GM18858 (cell line): ENCODE results near the gene PRELID3B.
"Not testable (repeated sequence)": the region's sequence is repeated elsewhere in the genome, so short reads cannot be mapped to it uniquely, and the experiment has no call there.

Experiments used
- ATAC-seq: cut with Tn5 transposase; IDR thresholded peaks from one replicate; pipeline ENCODE4 v1.9.1; 2021; ENCODE audit not compliant: unreplicated experiment

Gene PRELID3B

GRCh38 chr20:59026904-59027740 is 15.5 kb downstream of the PRELID3B start:
- no peak for ATAC-seq

DNA sequence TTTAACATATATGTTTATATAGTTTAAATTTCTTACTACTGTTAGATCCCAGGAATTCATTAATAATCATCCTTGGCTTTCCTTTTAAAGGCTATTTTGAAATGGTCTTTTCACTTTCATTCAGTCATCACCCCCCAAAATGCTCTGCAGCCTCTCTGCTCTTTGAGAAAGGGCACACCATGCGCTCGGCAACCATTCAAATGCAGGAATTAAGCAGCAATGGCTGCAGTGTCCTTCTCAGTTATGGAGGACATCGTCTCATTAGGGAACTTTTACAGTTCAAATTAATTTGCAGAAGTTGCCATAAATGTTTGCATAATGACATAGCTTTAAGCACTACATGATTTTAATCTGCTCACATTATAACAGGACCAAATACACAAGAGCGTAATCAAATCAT is 17.1 kb downstream of the PRELID3B start:
- no peak for ATAC-seq

GRCh38 chr20:59025086-59025485 is 17.5 kb downstream of the PRELID3B start:
- ATAC-seq: no peak

DNA sequence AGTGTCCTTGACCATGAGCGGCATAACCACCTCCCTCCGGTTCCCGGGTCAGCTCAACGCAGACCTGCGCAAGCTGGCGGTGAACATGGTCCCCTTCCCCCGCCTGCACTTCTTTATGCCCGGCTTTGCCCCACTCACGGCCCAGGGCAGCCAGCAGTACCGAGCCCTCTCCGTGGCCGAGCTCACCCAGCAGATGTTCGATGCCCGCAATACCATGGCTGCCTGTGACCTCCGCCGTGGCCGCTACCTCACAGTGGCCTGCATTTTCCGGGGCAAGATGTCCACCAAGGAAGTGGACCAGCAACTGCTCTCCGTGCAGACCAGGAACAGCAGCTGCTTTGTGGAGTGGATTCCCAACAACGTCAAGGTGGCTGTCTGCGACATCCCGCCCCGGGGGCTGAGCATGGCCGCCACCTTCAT is 18.5 kb downstream of the PRELID3B start:
- no peak for ATAC-seq

- ATAC-seq: no peak
Observed at GRCh38 chr20:59023616-59024015, 19.0 kb downstream of the PRELID3B start.

GRCh38 chr20:59022754-59023153 is 19.8 kb downstream of the PRELID3B start:
- no peak for ATAC-seq

DNA sequence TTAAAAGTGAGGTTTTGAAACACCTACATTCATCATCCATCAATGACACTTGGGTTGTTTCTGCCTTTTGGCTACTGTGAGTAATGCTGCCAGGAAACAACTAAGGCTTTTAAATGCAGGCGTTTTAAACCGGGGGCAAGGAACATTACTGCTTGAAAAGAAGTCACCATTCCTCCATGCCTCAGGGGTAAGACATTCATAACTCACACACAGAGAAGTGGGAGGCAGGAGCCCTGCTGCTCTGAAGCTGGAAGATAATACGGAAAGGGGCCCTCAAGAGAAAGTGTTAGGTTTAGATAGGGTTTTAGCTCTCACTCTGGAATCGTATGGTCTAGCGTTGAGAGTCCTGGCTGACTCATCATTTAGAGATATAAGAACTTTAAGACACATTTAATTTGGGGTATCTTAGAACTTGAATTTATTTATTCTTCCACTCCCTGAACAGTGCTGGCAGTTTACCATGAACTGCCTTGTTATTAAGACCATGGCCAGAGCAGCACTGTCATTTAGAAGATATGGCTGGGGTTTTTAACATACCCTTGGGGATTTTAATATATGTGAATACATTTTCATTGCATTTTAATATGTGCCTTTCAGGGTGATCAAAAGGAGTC is 21.5 kb downstream of the PRELID3B start:
- ATAC-seq: no peak

GRCh38 chr20:59019217-59019616 is 23.4 kb downstream of the PRELID3B start, which contains the start of gene TUBB1:
TUBB1 (plus strand) TSS chr20:59019429; CDS start chr20:59019523, 94 bp downstream.
- ATAC-seq: no peak

GRCh38 chr20:59018817-59019216 is 23.8 kb downstream of the PRELID3B start:
- no peak for ATAC-seq

DNA sequence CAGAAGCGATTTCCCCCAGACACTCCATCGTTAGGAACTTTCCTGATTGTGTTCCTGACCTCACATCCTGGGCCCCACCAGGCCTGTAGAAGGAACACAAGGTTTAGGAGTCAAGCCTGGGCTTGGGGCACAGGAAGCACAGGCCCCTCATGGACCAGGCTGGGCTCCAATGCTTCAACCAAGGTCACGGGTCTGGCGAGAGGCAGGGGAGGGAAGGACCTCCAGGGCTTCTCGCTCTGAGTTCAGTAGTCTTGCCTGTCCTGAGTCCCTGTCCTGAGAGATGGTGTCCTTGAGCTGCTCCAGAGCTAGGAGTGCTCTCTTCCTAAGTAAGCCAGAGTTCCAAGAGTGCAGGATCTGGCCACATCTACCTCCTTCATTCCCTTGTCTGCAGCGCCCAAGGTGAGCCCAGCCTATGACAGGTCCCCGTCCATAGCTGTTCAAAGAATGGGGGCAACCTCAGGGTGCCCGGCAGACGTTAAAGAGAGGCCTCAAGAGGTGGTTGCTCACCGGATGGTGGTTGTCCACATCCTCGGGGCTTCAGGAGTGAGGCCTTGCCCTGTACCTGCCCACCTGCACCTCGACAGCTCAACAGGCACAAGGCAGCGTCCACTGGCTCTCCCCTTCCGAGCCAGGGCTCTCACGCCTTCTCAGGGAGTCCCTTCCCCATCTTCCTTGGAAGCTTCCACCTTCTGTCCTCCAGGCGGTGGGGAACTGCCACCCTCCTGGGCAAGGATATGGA is 24.9 kb downstream of the PRELID3B start:
- ATAC-seq: no peak

DNA sequence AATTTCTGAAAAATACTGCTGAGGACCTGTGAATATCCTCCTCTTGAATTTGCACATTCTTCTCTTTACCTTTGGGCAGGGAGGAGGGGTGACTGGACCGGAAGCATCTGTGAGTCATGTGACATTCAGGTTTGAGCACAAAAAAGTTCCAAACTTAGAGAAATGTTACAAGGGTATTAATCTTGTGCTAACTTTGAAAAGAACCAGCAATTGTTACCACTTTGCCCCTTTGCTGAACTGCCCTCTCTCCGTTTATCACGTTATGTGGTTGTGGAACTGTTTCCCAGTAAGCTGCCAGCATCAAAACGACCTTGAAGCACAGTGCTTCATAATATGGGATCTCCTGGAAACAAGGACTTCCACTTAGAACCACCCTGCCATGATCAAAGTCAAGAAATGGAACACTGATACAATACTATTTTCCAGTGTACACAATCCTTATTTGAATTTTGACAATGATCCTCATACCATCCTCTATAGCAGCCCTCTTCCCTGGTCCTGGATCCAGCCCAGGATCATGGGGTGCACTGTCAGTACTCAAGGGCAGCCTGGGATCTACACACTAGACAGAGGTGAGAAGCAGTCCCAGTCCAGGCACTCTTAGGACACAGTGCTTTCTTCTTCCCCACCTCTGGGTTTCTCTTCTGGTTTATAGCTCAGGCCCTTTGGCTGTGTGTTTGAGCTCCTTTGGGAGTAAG is 25.6 kb downstream of the PRELID3B start:
- ATAC-seq: no peak

DNA sequence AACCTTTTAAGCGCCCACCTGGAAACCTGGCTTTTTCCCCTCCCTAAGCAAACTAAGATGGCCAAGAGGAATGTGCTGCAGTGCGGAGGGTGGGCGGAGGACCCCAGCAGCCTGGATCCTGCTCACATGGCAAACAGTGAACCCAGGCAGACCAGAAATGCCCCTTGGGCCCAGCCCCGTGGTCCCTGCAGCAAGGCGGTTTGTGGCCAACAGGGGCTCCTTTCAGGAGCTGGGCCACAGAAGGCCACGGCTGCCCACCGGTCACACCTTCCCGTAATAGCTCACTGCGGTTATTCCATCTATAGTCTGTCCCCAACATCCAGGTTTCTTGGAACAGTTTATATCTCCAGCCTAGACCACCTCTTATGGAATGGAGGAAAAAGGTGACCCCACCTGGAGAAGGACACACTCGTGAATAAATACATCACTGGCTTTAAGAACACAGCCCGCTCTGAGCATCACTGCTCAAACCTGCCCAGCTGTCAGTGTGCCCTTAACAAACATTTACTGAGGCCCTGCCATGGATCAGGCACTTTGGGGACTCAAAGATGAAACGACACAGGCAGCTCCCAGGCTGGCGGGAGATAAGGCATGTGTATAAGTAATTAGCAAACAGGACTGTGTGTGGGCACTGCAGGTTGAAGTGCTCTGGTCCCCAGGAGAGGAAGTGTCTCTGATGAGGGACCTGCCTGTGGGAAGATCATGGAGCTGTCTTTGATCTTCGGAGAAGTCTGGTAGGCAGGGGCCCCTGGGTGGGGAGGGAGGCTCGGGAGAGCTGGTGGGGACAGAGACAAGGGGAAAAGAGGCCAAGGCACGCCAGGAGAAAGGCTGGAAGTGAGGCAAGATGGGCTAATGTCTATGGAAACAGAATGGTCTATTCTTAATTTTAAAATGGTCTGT is 26.5 kb downstream of the PRELID3B start:
- no peak for ATAC-seq

GRCh38 chr20:59015411-59015810 is 27.2 kb downstream of the PRELID3B start:
- no peak for ATAC-seq

- ATAC-seq: no peak
Observed at GRCh38 chr20:59014680-59015389, 27.8 kb downstream of the PRELID3B start.

DNA sequence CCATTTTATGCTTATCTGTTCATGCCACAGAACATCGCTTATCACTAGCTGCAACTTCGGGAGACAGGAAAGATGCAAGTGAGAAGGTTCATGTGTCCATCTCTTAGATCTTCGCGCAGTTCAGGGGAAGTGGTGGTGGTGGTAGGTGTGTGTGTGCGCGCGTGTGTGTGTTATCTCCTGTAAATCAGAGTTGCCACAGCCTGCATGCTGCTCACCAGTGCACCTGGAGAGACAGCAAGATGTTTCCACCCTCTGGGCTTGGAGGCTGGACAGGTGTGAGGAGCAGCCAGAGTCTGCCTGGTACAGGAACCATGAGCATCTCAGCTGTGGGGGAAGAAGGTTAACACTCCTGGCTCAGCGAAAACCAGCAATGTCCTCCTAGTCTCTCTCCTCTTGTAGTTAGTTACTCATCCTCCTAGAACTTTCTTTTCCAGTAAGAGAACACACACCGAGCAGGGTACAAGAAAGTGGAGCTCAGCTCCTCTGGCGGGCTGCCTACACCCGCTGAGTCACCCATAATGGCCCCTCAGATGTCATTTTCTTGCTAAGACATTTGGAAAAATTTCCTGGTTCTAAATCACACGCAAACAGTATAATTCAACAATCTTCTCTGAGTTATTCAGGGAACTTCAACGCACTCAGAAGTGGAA is 28.5 kb downstream of the PRELID3B start:
- no peak for ATAC-seq

DNA sequence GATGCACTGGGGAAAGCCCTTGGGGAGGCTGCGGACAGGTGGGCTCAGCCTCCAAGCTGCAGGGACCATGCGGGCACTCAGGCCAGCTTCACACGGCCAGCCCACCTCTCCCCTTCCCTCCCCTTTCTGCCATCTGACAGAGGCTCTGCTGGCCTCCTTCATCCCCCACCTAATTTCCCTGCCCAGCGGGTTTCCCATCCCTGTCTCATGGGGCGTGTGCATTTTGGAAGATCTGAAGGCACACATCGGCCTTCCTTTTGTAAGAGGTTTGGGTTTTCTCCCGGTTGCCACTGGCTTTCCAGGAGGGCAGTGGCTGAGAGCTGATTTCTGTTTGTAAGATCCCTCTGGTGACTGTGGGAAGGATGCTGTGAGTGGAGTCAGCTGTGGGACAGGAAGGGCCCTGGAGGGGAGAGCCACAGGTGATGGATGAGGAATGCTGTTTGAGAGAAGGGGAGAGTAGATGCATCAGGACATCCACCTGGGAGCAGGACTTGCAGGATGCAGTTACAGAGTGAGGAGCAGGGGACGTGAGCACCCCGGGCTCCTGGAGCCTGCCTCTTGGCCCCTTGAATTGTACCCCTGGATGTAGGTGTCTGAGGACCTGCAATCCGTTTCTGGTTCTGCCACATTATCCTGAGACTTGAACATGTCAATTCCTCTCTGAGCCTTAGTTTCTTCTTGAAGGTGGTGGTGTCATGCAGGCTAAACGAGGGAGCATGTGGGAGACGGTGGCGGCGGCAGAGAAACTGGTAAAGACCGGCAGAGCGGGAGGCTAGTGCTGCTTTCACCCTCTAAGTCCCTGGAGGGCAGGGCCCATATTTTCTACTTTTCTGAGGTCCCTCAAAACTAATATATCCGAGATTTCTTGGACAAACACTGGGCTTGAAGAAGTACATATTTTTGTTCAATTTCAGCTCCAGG is 29.3 kb downstream of the PRELID3B start:
- no peak for ATAC-seq

- ATAC-seq: not testable (repeated sequence)
Observed at GRCh38 chr20:59011874-59012157, 30.8 kb downstream of the PRELID3B start.
